GM19468 (cell line): Measurements from ENCODE around the gene PCDHGC3.

ENCODE experiments used
- ATAC-seq: cut with Tn5 transposase; IDR thresholded peaks from one replicate; pipeline ENCODE4 v1.9.1; 2021; ENCODE audit warnings: mild to moderate bottlenecking, moderate library complexity, moderate number of reproducible peaks; ENCODE audit not compliant: unreplicated experiment; ENCODE audit errors: extremely low read depth

The PCDHGC3 gene

DNA sequence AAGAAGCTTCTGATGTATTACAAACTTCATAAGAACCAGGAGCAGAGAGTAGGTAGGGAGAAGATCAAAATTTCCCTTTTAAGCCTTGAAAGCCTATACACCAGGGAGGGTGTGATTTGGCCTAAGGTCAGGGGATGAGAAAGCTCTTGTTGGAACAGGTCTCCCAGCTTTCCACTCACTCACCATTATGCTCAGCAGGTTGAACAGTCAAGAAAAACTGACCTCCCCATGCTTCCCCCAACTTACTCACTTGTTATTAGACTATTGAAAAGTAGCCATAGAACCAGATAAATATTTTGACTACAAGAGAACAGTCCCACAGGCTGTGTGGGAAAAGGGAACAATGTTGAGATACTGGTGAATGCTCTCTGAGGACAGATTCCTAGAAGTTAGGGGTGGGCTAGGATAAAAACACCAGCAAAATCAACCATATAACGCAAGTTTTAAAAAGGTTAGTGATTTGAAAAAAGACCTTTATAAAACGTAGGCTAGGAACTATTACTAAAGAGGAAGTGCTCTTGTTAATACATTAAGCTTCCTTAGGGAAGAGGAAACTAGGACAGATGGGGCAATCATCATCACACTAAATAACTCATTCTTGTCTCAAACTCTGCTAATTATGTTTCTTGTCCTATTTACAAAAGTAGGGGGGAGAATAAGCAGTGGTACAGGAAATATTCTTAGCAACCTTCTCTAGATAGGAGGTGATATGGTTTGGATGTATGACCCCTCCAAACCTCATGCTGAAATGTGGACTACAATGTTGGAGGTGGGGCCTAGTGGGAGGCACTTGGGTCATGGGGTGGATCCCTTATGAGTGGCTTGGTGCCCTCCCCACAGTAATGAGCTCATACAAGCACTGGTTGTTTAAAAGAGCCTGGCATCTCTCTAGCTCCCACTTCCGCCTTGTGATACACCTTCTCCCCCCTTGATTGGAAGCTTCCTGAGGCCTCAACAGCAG, 44.1 kb downstream of the PCDHGC3 start:
- ATAC-seq, result no peak

GRCh38 chr5:141521244-141521781, 45.5 kb downstream of the PCDHGC3 start:
- ATAC-seq, result no peak

DNA sequence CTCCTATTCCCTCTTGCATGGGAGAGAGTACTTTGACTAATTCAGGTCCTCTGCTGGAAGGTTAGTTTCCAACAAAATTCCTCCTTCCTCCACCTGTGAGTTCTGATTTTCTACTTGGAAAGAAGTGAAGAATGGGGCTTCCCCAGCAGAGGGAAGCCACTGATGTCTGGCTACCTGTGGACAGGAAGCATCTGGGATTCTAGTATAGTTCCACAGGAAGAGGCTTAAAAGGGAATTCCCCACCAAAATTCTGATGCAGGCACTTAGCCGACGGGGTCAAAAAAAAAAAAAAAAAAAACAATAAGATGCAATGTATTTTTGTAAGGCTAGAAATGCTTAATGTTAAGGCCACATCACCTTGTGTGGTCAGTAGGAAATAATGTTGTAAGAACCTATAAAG, 46.5 kb downstream of the PCDHGC3 start:
- no peak for ATAC-seq

GRCh38 chr5:141523991-141524390, 48.2 kb downstream of the PCDHGC3 start:
- ATAC-seq, result no peak

DNA sequence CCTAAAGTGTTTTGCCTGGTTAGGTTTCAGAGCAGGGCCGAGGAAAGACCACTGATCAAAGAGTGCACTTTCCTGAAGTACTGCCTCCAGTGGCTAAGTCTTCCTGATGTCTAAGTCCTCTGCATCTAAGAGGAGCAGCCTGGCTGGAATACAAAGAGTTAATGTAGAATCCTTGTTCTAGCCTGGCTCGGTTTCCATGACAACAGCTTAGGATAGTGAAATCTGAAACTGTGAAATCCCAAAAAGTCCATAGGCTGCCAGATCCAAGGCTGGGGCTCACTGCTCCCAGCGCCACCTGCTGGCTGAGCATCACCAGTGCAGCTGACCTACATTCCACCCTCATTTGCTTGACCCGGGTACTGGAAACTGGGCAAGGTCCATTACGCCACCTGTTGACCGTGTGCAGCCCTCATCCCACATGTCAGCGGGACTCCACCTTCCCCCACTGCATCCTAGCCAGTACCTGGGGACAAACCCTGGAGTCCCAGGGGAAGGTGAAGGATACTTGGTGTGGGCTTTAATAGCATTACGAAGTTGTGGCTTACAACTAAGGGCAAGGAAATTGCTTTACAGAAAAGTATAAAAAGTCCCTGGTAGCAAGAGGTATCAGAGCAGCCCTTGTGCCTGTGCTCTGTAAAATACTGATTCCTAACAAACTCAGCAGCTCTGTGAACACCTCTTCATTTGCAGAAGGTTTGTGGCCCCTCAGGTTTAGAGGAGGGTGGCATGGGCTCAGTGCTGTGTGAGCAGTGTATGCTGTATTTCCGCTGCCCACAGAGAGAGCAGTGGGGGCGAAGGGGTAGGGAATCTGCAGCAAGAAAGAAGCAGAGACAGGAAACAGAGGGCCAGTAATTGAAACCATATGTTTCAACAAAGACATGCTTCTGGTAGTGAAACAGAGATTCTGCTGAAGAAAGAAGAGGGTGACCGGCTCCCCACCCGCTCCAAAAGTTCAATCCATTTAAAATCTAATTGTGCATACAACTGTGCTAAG, 49.1 kb downstream of the PCDHGC3 start:
- peak; percentile 19 for ATAC-seq

DNA sequence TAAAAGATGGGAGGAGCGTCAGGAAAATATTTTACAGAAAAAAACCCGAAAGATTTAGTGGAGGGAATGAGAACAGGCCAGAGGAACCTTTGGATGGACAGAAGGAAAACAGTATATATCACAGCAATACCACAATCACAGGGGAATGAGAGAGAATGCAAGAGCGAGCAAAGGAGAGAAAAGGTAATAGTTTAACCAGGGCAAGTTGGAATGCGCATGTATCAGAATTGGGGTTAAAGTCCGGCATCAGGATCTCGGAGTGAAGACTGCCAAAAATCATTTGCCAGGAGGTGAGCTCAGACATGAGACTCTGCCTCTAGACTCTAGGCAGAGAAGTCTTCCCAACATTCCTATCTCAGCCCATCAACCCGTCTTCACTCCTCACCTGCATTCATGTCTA, 49.9 kb downstream of the PCDHGC3 start:
- no peak for ATAC-seq

DNA sequence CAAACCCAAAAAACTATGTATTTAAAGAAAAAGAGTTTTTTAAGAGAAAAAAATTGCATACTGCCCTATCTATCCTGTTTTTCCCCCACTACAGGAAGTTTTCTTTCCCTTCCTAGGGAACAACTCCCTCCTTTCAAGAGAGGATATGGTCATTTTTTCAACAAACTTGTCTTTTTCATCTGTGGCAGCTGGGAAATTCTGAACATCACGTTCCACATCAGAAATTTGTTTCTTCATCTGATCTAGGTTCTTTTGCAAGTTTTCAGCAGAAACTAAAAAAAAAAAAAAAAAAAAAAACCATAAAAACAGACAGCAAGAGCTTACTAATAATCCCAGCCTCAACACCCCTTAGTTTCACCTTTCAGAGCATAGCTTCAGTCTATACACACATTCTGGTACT, 51.7 kb downstream of the PCDHGC3 start:
- no peak for ATAC-seq
